ENCODE results near the gene ADAM22. TPM values are rescaled to one million over a fixed set of nuclear protein-coding genes. Genes with fewer than 3 reads are reported as not detected.

ADAM22 gene
- total and polyA plus RNA-seq, 4 experiments from 2014 or later = 0.21 to 7.7 (median 3.5) TPM

DNA sequence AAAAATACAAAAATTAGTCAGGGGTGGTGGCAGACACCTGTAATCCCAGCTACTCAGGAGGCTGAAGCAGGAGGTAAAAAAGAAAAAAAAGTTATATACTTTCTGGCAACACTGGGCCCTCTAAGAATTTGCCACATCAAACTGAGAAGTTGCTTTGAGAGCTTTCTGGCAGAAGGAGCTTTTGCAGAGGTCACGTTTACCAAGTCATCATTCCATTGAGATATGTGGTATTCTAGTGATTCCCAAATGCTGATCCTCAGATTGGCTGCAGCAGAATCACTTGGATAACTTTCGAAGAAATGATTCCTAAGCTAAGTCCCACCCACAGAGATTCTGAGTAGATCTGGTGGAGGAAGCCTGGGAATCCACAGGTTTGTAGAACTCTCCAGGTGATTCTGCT, 80.5 kb downstream of the ADAM22 start:
- Histone ChIP-seq H3K27me3 (ENCODE audit: insufficient read depth, low read length) (no peaks in the 10 kb centered on the region), H3K4me3 (ENCODE audit: low read length in 2 of 2) (no peak overlapping the region), H3K36me3 (ENCODE audit: insufficient read depth, low read length) (no peaks in the 10 kb centered on the region), H3K27ac (ENCODE audit: low read depth, low read length) (no peak overlapping the region), H3K4me1 (ENCODE audit: insufficient read depth, low read length) (no peaks in the 10 kb centered on the region), H3K9me3 (ENCODE audit: control insufficient read depth in 1 of 2, low read length in 2 of 2) (no peaks in the 10 kb centered on the region)
- DNase-seq = no peak
- Mint-ChIP-seq H3K4me3 (no peak overlapping the region), H3K36me3 (no peaks in the 10 kb centered on the region), H3K27me3 (no peaks in the 10 kb centered on the region), H3K9me3 (no peaks in the 10 kb centered on the region), H3K4me1 (no peaks in the 10 kb centered on the region), H3K27ac (no peak overlapping the region)
- intact Hi-C loops (cut with micrococcal nuclease) = no loop called here
- ChIA-PET POLR2A (ENCODE audit: partially characterized antibody) (no interaction called here), CTCF (ENCODE audit: partially characterized antibody) (no interaction called here)

DNA sequence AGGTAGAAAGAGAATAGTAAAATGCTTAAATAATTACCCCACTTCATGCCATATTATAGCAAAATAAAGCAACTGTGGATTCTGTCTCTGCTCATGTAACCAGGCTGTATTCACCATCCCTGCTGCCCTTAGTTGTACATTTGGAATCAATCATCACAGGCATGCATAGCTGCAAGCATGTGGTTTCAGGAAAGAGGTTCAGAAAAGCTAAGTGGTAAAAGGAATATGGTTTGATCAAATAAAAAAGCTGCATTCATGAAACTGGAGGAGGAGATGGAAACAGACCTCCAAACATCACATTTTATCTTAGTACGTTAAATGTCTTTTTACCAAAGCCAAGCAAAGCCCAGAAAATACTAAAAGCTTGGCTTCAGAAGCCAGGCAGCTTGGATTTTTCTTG, 81.3 kb downstream of the ADAM22 start:
- DNase-seq = no peak
- Histone ChIP-seq H3K4me3 (ENCODE audit: low read length in 2 of 2) (no peak overlapping the region), H3K36me3 (ENCODE audit: insufficient read depth, low read length) (no peaks in the 10 kb centered on the region), H3K4me1 (ENCODE audit: insufficient read depth, low read length) (no peaks in the 10 kb centered on the region), H3K9me3 (ENCODE audit: control insufficient read depth in 1 of 2, low read length in 2 of 2) (no peaks in the 10 kb centered on the region), H3K27ac (ENCODE audit: low read depth, low read length) (no peak overlapping the region), H3K27me3 (ENCODE audit: insufficient read depth, low read length) (no peaks in the 10 kb centered on the region)
- no peak overlapping the region for H3K27ac Mint-ChIP-seq
- no peak overlapping the region for H3K4me3 Mint-ChIP-seq
- no peaks in the 10 kb centered on the region for H3K36me3 Mint-ChIP-seq
- ChIA-PET POLR2A (ENCODE audit: partially characterized antibody) (no interaction called here), CTCF (ENCODE audit: partially characterized antibody) (no interaction called here)
- intact Hi-C loops (cut with micrococcal nuclease) = no loop called here
- H3K4me1 Mint-ChIP-seq = no peaks in the 10 kb centered on the region
- H3K27me3 Mint-ChIP-seq = no peaks in the 10 kb centered on the region
- no peaks in the 10 kb centered on the region for H3K9me3 Mint-ChIP-seq

DNA sequence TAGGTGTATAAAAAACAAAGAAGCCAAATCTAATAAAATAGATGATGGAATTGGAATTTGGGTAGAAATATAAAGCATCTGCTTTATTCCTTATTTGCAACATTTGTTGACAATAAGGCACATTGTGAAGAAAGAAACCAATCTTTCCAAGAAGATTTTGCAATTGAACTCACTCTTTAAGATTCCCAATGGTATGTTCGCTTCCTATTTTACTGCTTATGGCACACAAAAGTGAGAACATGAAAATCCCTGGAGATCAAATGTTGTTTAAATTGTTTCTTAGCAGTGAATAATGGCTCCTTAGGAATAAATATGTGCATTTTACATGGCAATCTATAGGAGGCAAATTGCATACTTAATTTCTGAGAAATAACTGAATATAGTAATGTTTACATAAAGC, 84.5 kb downstream of the ADAM22 start:
- Mint-ChIP-seq H3K36me3 (no peaks in the 10 kb centered on the region), H3K27me3 (no peaks in the 10 kb centered on the region), H3K27ac (no peak overlapping the region), H3K9me3 (peaks cover 0 to 2% (median 0%) of the 10 kb centered on the region in 8 donors), H3K4me3 (no peak overlapping the region), H3K4me1 (no peaks in the 10 kb centered on the region)
- H3K36me3 ChIP-seq (ENCODE audit: insufficient read depth, low read length) = no peaks in the 10 kb centered on the region
- CTCF ChIA-PET (ENCODE audit: partially characterized antibody) = no interaction called here
- H3K27me3 ChIP-seq (ENCODE audit: insufficient read depth, low read length) = no peaks in the 10 kb centered on the region
- POLR2A ChIA-PET (ENCODE audit: partially characterized antibody) = no interaction called here
- no peak overlapping the region for H3K4me3 ChIP-seq (ENCODE audit: low read length in 2 of 2)
- no peaks in the 10 kb centered on the region for H3K4me1 ChIP-seq (ENCODE audit: insufficient read depth, low read length)
- DNase-seq = no peak
- H3K27ac ChIP-seq (ENCODE audit: low read depth, low read length) = no peak overlapping the region
- intact Hi-C loops (cut with micrococcal nuclease) = no loop called here
- H3K9me3 ChIP-seq (ENCODE audit: control insufficient read depth in 1 of 2, low read length in 2 of 2) = no peaks in the 10 kb centered on the region

DNA sequence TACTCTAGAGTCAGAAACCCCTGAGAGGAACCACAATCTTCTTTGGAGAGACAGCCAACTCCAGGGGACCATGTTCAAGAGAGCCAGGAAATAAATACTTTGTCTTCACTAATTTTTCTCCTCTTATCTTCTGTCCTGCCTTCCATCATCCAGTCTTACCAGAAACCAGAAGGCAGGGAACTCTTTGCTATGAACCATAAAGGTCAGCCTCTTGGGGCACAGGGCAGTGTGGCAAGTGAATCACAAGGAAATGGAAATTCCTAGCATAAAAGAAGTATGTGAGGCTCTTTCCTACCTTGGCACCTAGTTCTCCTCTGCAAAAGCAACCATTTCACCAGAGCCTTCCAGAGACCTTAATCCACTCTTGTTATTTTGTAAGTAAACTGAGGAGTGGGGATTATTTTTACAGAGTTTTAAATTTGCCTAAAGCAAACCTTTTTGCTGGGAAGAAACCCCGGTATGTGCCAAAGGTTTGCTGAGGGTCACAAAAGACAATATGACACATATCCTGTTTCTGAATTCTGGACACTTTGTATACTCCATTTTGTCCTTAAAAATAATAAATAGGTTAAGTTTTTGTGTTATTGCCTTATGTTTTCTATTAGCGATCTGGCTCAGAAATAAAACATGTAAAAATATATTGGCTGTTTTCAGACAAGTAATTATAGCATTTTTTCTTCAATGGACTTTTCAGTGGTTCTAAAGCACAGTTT, 87.1 kb downstream of the ADAM22 start:
- Histone ChIP-seq H3K4me1 (ENCODE audit: insufficient read depth, low read length) (no peaks in the 10 kb centered on the region), H3K9me3 (ENCODE audit: control insufficient read depth in 1 of 2, low read length in 2 of 2) (no peaks in the 10 kb centered on the region), H3K27me3 (ENCODE audit: insufficient read depth, low read length) (no peaks in the 10 kb centered on the region), H3K36me3 (ENCODE audit: insufficient read depth, low read length) (no peaks in the 10 kb centered on the region), H3K4me3 (ENCODE audit: low read length in 2 of 2) (no peak overlapping the region), H3K27ac (ENCODE audit: low read depth, low read length) (no peak overlapping the region)
- no peak overlapping the region for H3K4me3 Mint-ChIP-seq
- H3K36me3 Mint-ChIP-seq = peaks cover 0 to 3% of the 10 kb centered on the region in 2 donors
- H3K27ac Mint-ChIP-seq = no peak overlapping the region
- peaks cover 0 to 12% (median 3%) of the 10 kb centered on the region in 8 donors for H3K9me3 Mint-ChIP-seq
- intact Hi-C loops (cut with micrococcal nuclease) = no loop called here
- no peak for DNase-seq
- ChIA-PET CTCF (ENCODE audit: partially characterized antibody) (no interaction called here), POLR2A (ENCODE audit: partially characterized antibody) (no interaction called here)
- no peaks in the 10 kb centered on the region for H3K27me3 Mint-ChIP-seq
- no peaks in the 10 kb centered on the region for H3K4me1 Mint-ChIP-seq

DNA sequence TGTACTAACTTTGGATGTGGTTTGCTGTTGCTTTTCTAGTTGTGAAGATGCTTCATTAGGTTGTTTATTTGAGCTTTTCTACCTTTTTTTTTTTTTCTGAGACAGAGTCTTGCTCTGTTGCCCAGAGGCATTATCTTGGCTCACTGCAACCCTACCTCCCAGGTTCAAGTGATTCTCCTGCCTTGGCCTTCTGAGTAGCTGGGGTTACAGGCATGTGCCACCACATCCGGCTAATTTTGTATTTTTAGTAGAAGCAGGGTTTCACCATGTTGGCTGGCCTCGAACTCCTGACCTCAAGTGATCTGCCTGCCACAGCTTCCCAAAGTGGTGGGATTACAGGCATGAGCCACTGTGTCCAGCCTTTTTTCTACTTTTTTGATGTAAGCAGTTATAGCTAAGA, 93.7 kb downstream of the ADAM22 start:
- Histone ChIP-seq H3K4me1 (ENCODE audit: insufficient read depth, low read length) (no peaks in the 10 kb centered on the region), H3K27ac (ENCODE audit: low read depth, low read length) (no peak overlapping the region), H3K36me3 (ENCODE audit: insufficient read depth, low read length) (no peaks in the 10 kb centered on the region), H3K9me3 (ENCODE audit: control insufficient read depth in 1 of 2, low read length in 2 of 2) (peaks cover 0 to 13% of the 10 kb centered on the region in 2 donors), H3K27me3 (ENCODE audit: insufficient read depth, low read length) (no peaks in the 10 kb centered on the region), H3K4me3 (ENCODE audit: low read length in 2 of 2) (no peak overlapping the region)
- no peak overlapping the region for H3K4me3 Mint-ChIP-seq
- H3K9me3 Mint-ChIP-seq = peaks cover 0 to 61% (median 35%) of the 10 kb centered on the region in 8 donors
- DNase-seq = no peak
- H3K36me3 Mint-ChIP-seq = peaks cover 10 to 29% of the 10 kb centered on the region in 2 donors
- no peaks in the 10 kb centered on the region for H3K27me3 Mint-ChIP-seq
- CTCF ChIA-PET (ENCODE audit: partially characterized antibody) = no interaction called here
- no peaks in the 10 kb centered on the region for H3K4me1 Mint-ChIP-seq
- intact Hi-C loops (cut with micrococcal nuclease) = no loop called here
- no peak overlapping the region for H3K27ac Mint-ChIP-seq
- POLR2A ChIA-PET (ENCODE audit: partially characterized antibody) = no interaction called here

DNA sequence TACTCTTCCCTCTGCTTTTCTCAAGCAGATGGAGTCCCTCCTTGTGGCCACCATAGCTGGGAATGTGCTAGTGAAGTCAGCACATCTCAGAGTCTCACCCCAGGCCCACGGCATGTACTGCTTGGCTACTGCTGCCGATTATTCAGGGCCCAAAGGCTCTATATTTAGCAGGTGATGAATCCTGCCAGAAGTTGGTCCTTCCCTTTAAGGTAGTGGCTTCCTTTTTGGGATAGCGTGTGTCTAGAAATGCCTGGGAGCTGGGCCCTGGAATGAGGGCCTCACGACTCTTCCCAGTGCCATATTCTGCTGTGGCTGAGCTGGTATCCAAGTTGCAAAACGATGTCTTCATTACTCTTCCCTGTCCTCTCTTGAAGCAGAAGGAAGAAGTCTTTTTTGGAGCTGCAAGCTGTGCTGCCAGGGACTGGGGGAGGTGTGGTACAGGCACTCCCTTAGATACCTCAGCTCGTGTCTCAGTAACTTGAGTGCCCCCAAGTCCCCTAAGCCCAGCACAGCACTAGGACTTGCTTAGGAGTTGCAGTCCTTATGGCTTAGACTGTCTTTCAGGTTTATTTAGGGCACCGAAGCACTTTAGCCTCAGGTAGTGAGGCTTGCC, 100.1 kb downstream of the ADAM22 start:
- H3K4me1 ChIP-seq (ENCODE audit: insufficient read depth, low read length) = no peaks in the 10 kb centered on the region
- H3K27me3 Mint-ChIP-seq = no peaks in the 10 kb centered on the region
- no peaks in the 10 kb centered on the region for H3K27me3 ChIP-seq (ENCODE audit: insufficient read depth, low read length)
- peaks cover 0 to 13% of the 10 kb centered on the region in 2 donors for H3K9me3 ChIP-seq (ENCODE audit: control insufficient read depth in 1 of 2, low read length in 2 of 2)
- ChIA-PET CTCF (ENCODE audit: partially characterized antibody) (no interaction called here), POLR2A (ENCODE audit: partially characterized antibody) (no interaction called here)
- H3K9me3 Mint-ChIP-seq = peaks cover 2 to 39% (median 30%) of the 10 kb centered on the region in 8 donors
- no peak overlapping the region for H3K27ac ChIP-seq (ENCODE audit: low read depth, low read length)
- intact Hi-C loops (cut with micrococcal nuclease) = no loop called here
- H3K4me3 Mint-ChIP-seq = no peak overlapping the region
- H3K4me1 Mint-ChIP-seq = no peaks in the 10 kb centered on the region
- H3K4me3 ChIP-seq (ENCODE audit: low read length in 2 of 2) = no peak overlapping the region
- H3K36me3 Mint-ChIP-seq = peaks cover 13 to 30% of the 10 kb centered on the region in 2 donors
- no peak overlapping the region for H3K27ac Mint-ChIP-seq
- DNase-seq = no peak
- no peaks in the 10 kb centered on the region for H3K36me3 ChIP-seq (ENCODE audit: insufficient read depth, low read length)

DNA sequence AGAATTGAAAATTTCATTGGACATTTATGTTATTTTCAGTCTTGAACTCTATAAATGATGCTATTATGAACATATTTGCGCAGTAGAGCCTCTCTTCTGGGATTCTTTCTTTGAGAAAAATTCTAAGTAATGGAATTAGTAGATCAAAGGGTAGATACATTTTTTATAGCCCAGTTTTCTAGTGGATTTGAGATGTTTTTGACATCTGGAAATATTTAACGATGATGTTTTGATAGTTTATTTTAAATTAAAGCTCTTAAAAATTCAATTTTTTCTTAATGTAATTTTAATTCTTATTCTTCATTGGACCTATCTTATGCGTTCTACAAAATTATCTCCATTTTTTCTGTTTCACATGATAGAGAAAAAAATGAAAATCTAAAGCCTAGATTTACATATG, 103.0 kb downstream of the ADAM22 start:
- Histone ChIP-seq H3K27ac (ENCODE audit: low read depth, low read length) (no peak overlapping the region), H3K9me3 (ENCODE audit: control insufficient read depth in 1 of 2, low read length in 2 of 2) (peaks cover 0 to 3% of the 10 kb centered on the region in 2 donors), H3K27me3 (ENCODE audit: insufficient read depth, low read length) (no peaks in the 10 kb centered on the region), H3K4me3 (ENCODE audit: low read length in 2 of 2) (no peak overlapping the region), H3K4me1 (ENCODE audit: insufficient read depth, low read length) (no peaks in the 10 kb centered on the region), H3K36me3 (ENCODE audit: insufficient read depth, low read length) (no peaks in the 10 kb centered on the region)
- DNase-seq = no peak
- H3K27me3 Mint-ChIP-seq = no peaks in the 10 kb centered on the region
- peaks cover 0 to 13% (median 11%) of the 10 kb centered on the region in 8 donors for H3K9me3 Mint-ChIP-seq
- POLR2A ChIA-PET (ENCODE audit: partially characterized antibody) = no interaction called here
- H3K4me3 Mint-ChIP-seq = no peak overlapping the region
- no peak overlapping the region for H3K27ac Mint-ChIP-seq
- intact Hi-C loops (cut with micrococcal nuclease) = no loop called here
- H3K4me1 Mint-ChIP-seq = peaks cover 0 to 6% (median 3%) of the 10 kb centered on the region in 4 donors
- peaks cover 7 to 9% of the 10 kb centered on the region in 2 donors for H3K36me3 Mint-ChIP-seq
- CTCF ChIA-PET (ENCODE audit: partially characterized antibody) = no interaction called here

All from CD4-positive, alpha-beta memory T cell (primary cell).